GM20431 (cell line): ENCODE results near the gene PDZD8.

ENCODE experiments used
- in situ Hi-C: fragments of 300-500 bp; cut with MseI, MboI; formaldehyde crosslinking; loops from one replicate; pipeline ENCODE4 v1.15.0; 2020; ENCODE audit warnings: low sequenced_read_pairs; ENCODE audit not compliant: unreplicated experiment

Gene PDZD8

DNA sequence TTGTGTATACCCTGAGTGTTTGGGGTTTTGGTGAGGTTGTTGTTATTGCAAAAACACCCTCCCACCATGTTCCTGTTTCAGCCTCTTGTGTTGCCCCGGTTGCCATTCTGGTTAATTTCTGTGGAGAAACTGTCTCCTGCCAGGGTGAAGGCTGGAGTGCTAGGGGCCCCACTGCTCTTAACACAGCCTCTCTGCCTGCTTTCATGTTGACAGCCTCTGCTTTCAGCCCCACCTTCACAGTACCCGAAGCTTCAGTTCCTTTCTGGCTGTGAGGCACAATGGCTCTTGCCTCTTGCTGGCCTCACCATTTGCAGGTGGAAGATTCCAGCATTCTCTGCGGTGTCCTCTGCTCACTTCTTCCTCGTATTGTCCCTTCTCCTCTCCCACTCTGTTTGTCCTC is 115.2 kb downstream of the PDZD8 start:
- in situ Hi-C loops: no loop called here

DNA sequence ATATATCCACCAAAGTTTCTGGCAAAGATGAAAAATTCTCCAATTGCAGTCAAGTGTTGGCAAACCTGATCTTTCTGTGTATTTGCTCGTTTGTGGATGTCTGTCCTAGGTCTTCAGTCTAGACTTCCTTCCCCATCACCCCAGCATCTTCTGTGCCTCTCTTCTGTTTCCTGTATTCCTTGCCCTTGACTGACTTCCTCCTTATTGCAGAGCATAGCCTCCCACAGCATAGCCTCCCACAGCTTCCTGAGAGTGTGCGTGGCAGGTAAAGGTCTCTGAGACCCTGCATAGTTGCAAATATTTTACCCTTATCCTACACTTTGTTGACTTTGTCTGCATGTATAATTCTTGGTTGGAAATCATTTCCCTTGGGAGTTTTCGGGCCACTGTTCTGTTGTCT is 116.0 kb downstream of the PDZD8 start:
- in situ Hi-C loops: no loop called here

DNA sequence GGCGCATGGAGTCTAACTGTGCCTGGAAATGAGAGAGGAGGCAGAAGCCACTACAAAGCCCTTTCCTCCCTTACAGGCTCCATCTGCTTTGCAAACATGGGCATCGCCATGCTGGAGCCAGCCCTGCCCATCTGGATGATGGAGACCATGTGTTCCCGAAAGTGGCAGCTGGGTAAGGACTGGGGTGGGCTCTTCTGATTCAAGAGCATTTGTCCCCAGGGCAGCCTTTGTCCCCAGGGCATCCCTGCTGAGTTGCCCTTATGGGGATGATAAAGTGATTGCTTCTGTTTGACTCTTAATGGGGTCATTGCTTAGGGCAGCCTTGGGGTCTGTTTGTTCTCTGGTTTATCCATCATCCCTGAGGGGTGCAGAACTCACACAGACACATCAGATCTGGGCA is 117.5 kb downstream of the PDZD8 start:
- in situ Hi-C loops: no loop called here

DNA sequence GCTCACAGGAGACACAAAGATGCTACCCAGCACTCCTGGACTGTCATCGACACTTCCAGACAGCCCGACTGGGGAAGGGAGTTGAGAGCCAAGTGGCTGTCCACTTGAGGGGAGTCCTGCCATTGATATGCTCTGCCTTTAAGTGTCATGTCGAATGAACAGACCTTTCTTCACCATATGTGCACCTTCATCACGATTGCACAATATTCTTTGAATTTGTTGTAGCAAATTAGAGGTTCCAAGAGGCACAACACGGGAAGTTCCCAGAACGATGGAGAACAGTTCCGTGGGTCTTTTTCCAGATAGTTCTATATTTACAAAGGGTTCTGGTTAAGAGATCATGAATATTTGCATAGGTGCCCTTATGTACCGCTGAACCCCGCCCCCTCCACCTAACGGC is 118.3 kb downstream of the PDZD8 start:
- in situ Hi-C loops: no loop called here

DNA sequence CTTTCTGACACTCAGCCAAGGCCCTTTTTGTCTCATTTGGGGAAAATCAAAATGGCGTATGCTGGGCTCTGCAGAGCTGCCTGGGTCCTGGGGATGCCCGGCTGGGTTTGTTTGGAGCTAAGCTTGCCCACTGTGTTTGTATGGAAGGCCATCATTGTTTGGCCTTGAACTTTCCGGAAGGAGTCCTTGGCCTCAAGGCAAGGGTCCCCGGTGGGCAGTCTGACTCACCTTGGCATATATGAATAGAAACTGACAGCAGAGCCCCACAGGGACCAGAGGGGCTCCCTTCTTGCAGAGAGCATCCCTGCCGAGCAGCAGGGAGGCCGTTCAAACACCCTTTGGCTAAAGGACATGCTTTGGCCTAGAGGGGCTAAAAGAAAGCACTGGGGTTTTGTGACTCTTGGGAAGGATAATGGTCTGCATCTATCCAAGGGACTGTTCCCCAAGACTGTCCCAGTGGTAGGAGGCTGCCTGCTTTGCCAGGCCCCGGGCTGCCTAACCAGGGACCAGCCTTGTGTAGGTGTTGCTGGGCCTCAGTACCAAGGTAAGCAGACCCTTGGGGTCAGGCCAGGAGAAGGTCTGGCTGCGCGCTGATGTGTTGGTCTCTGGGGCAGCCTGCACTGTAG is 119.3 kb downstream of the PDZD8 start:
- in situ Hi-C loops: no loop called here

DNA sequence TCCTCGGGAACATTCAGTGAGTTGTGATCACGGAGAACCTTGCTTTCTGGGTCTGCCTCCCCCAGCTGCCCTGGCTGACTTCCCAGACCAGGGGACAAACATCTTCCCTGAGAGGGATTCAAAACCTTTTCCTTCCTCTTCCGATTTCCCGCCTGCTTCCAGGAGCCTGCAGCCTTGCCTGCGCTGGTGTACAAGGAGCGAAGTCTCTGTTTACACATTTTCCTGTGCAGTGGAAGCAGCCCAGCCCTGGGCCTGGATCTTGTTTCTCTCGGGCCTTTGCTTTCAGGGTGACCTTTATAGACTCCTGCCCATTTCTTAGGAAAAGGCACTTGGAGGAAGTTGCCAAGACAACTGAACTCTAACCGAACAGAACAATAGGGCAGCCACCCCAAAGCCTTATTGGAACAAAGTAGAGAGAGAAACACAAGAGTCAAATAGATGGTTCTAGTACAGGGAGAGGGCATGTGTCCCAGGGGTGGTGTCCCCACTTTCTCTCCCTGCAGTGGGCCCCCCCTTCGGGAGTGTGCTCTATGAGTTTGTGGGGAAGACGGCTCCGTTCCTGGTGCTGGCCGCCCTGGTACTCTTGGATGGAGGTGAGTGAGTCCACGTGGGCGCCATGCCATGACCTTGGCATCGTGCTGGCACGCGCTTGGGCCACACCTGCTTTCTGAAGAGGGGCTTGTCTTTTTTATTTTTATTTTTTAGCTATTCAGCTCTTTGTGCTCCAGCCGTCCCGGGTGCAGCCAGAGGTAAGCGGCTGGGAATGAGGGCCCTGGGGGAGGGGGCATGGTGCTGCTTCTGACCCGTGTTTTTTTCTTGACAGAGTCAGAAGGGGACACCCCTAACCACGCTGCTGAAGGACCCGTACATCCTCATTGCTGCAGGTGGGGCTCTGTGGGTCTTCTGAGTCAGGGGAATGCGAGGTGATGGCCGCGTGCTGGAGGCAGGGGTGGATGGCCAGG is 120.2 kb downstream of the PDZD8 start:
- in situ Hi-C loops: no loop called here

DNA sequence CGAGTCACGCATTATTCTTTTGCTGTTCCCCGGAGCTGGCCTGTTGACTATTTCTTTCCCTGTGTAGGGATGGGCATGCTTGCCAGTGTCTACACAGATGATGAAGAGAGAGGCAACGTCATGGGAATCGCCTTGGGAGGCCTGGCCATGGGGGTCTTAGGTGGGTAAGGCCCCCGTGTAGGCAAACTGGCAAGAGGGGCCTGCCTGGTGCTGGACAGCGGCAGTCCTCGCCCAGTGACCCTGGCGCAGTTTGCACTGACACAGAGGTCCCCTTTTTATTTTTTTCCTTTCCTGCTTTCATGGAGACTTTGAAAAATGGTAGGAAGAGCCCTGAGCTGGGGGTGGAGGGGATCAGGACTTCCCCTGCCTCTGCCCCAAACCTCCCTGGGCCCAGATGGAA is 120.9 kb downstream of the PDZD8 start:
- in situ Hi-C loops: no loop called here

DNA sequence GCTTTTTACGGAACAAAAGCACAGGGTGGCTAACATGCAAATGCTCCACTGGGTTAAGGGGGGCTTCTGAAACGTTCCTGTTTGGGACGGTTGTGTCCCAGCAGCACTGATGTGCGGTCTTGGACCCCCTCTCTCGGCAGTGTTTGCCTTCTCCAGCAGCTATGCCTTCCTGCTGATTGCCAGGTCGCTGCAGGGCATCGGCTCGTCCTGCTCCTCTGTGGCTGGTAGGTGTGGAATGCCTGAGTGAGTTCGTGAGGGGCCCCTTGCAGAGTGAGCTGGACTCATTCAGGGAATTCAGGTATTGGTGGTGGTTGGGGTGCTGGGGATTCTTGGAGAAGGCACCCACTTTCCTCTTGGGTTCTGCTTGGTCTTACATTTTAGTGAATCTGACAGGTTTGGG is 121.3 kb downstream of the PDZD8 start:
- in situ Hi-C loops: no loop called here

DNA sequence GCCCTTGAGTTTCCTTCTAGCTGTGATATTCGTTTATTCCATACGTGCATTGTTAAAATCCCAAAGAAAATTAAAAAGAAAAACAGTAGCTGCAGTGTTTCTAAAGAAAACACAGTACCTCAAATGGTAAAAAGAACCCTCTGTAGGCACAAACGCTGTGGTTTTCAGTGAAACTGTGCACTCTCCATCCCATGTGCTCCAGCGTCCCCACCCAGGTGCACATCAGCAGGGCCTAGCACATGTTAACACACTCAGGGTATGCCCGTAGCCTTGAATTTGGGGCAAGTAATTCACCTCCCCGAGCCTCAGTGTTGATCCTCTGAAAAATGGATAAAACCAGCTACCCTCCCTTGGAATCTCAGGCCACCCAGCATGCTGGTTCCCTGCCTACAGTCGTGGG is 124.8 kb downstream of the PDZD8 start:
- in situ Hi-C loops: no loop called here

DNA sequence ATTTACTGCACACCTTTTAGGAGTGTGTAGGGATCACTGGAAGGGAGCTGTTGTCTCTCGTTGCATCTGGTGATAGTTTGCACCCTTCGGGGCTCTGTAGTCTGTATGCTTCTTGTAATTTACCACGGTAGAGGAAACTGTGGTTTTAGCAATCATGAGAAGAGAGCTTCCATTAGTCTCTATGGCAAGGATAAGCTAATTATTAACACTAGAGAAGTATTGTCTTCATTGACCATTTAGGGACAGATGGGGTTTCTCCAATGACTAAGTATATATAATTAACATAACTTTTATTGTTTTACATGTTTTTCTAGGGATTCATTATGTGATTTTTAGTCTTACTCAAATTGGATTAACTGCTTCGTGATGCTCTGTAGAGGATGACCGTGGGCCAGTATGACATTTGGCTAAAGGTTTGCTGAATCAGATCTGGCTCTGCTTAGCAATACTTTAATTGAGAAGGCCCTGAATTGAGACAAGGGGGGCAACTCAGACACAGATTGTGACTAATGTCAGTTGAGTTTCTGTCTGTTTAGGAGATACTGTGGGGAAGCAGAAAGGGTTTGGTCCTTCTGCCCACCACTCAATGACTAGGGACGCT is 125.6 kb downstream of the PDZD8 start:
- in situ Hi-C loops: no loop called here

DNA sequence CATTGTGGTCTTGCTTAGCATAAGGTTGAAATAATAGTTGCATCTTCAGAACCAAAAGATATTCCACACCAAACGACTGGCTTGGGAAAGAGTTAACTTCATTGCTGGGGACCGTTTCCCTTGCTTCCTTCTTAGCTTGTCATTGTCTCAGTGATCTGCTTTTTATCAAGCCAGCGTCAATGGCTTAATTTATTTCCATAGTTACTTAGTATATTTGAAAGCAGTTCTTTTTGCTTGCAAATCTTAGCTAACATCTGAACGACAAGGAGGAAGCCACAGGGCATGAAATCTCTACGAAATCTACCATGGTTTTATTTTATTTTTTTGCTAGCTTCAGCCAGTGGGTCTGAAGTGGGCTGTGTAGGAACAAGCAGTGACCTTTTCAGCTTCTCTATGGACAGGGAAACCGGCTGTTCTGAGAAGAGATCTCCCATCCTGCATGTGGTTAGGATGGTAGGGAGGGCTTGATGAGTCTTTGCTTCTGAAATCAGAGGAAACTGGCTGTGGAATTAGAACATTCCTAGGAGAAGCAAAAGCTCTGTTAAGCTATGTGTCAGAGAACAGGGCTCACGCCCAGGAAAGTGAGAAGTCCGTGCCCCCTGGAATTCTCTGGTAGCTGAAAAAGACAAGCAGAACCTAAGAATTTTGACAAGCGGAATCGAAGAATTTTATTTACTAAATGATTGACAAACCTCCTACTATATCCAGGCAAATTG is 126.3 kb downstream of the PDZD8 start:
- in situ Hi-C loops: no loop called here

DNA sequence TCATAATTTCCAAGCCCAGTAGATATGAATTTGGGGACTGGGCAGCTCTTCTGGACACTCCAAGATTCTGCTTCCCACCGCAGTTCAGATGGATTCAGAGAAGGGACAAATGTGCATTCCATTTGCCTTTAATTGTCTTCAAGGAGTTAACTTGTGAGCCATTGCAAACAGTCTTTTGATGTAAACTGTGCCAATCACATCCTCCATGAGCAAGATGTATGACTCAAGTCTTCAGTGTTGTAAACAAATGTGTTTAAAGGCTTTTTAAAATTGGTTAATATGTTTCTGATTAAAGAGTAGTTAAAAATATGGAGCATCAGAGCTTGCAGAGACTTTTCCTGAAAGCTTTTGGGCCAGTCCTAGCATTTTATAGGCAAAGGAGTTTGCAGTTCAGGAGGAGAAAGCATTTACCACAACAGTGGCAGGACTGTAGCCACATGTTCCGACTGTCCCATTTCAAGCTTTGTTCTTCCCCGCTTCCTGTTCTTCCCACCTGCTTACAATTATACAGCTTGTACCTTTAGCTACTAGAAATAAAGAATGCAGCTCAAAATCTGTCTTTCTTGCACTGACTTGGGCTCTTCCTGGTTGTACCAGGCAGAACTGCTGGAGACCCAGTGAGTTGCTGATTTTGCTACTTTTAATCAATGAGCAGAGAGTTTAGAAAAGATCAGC is 128.1 kb downstream of the PDZD8 start:
- in situ Hi-C loops: no loop called here

DNA sequence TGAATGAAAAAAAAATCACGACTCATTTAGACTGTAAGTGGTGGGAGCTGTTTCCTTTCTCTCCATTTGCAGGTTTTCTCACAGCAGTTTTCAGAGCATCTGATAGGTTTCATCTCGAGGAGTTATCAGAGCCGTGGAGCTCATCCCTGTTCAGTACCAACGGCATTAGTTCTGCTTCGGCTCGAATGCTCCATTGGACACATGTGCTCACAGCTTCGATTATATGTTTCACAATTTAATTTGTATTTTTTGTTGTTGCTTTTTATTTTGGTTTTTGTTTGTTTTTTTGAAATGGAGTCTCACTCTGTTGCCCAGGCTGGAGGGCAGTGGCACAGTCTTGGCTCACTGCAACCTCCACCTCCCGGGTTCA is 132.8 kb downstream of the PDZD8 start:
- in situ Hi-C loops: no loop called here

DNA sequence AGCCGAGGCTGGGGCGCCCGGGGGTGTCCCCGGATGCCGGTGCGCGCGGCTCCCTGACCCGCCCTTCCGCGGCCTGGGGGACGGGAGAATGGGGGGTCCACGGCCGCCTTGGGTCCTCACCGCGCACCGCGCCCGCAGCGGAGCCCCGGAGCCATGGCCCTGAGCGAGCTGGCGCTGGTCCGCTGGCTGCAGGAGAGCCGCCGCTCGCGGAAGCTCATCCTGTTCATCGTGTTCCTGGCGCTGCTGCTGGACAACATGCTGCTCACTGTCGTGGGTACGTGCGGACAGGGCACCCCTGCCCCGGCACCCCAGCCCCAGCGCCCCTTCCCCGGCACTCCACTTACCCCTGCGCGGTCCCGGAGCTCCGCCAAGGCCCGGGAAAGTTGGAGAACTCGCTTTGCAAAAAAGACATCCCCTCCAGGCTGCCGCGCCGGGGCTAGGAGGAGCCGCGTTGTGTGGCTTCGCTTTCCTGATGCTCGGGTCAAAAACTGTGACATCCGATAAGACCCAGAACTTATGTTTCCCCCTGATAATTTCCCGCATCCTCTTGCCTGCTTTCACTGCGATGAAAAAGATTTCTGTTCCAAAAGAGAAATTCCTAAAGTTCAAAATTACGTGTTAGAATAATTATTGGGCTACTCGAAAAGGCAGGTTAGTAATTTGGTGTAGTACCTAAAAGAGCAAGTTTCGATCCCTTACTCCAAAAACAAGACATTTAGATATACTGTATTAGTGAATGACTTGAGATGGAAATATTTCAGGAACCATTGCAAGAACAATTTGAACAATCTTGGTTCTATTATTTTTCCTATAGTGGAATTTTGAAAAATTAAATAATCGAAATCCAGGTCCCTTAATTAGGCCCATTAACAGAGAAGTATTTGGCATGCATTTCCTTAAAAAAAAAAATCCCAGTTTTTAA is 133.4 kb downstream of the PDZD8 start:
- in situ Hi-C loops: no loop called here

DNA sequence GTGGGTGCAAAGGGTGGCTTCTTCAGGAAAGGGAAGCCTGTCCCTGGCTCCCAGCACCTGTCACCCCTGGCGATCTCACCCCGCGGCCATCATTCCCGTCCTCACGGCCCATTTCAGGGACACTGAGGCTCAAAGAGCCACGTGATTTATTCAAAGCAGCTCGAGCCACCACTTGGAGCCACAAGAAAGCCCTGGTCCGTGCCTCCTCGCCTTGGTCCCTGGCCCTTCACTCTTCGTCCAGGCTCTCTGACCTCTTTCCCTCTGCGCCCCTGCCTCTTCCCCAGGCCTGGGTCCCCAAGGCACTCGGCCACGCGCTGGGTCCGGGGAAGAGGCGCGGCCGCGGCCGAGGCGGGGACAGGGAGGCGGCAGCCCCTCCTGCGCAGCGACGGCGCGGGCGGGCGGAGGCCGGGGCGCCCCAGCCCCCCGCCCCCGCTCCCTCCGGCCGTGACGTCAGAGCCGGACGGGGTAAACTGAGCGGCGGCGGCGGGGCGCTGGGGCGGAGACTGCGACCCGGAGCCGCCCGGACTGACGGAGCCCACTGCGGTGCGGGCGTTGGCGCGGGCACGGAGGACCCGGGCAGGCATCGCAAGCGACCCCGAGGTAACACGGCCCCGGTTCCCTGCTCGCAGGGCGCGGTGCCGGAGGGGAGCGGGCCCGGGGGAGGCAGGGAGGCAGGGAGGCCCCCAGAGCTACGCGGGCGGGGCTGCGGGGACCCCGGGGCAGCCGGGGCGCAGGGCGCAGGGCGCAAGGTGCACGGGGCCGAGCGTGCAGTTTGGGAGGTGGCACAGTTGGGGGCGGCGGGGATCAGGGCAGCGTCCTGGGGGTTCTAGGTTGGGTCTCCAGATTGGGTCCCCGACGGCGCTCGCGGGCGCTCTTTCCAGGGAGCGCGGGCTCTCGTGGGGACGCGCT is 134.4 kb downstream of the PDZD8 start, which contains the start of gene SLC18A2:
TSS of gene SLC18A2 (plus strand) at position 494 of the 909 bp plus-strand sequence. CDS start 580 bp downstream, outside the sequence.
- in situ Hi-C loops: no loop called here

DNA sequence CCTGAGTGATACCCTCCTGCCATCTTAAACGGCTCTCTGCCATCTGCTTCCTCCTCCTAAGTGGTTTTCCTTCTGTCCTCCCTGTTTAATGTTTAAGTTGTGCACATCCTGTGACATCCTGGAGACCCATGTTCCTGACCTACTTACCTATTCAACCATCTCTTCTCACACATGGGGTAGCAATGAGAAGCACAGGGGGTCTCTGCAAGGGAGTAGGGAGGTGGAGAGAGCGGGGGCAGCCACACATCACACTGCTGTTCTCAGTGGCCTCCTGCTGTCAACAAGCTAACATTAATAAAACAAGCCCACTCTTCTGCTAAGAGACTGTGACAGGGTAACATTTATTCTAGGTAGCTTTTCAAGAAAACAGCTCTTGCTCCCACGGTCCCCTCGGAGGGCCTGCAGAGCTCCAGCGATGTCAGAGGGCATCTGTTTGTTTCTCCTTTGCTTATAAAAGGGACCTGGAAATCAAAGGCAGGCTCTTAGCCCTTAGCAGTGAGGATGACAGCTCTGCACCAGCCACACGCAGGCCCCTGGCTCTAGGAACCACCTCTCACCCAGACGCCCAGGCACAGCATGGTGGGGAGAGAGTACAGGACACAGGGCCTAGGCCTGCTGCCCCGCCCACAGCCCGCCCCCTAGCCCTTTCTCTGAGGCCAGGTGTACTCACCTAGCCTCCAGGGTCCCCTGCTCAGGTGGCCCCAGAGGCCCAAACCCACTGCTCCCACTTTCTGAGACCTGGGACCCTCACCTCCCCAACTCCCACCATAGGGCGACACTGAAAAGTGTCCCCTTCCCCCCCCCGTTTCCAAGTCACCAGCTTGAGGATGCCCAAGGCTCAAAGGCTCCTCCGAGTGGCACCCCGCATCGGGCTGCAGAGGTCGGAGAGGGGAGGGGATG is 135.3 kb downstream of the PDZD8 start:
- in situ Hi-C loops: no loop called here

DNA sequence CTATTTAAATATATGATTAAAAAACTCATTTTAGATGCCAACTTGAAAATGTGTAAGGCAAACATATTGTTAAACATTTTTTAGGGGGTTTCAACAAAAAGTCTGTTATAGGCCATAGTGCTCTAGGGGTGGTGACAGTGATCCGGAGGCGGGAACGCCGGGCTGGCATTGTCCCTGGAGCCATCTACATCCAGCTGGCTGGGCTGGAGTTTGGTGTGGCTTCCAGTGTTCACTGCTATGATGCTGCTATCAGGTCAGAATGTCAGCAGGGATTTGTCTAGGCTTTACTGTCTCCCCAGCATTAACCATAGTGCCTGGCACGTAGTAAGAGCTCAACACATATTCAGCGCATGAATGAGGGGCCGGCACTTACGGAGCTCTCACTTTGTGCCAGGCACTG is 136.2 kb downstream of the PDZD8 start:
- in situ Hi-C loops: no loop called here
